Measurements from ENCODE around the gene ZYG11B. TPM values are rescaled to one million over a fixed set of nuclear protein-coding genes. Genes with fewer than 3 reads are reported as not detected.

The ZYG11B gene
- total and polyA plus RNA-seq, 9 of the 15 experiments (the other 6 are each of a cell fraction or from before 2014, with no cell fraction given) = 4.9 to 22.2 (median 12.2) TPM

DNA sequence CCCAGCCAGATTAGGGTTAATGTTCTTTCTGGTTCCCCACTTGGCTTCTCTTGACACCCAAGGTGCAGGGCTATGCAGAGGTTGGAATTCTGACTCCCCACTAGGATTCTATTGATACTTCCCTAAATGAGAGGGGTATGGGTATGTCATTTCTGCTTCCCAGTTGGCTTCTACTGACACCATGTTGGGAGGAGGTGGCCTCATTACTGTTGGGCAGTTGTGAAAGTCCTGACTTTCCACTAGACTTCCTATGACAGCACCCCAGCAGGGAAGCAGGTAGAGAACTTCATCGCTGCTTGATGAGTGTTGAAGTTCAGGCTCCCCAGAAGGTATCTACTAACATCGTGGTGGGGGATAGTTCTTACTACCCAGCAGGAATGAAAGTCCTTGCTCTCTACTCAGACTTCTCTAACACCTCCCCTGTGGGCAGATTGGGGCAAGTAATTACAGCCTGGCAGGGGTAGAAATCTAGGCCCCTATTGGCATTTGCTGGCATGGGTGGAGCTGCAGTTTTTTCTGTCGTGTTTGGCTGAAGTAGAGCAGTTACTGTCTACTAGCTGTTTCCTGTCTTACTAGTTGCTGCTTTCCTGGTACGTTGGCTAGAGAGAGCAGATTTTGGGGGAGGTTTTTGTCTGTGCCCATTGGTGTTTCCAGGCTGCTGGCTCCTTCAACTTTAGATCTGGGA lies 41.5 kb downstream of the ZYG11B start (continued):
- TF ChIP-seq, protein P1, sequence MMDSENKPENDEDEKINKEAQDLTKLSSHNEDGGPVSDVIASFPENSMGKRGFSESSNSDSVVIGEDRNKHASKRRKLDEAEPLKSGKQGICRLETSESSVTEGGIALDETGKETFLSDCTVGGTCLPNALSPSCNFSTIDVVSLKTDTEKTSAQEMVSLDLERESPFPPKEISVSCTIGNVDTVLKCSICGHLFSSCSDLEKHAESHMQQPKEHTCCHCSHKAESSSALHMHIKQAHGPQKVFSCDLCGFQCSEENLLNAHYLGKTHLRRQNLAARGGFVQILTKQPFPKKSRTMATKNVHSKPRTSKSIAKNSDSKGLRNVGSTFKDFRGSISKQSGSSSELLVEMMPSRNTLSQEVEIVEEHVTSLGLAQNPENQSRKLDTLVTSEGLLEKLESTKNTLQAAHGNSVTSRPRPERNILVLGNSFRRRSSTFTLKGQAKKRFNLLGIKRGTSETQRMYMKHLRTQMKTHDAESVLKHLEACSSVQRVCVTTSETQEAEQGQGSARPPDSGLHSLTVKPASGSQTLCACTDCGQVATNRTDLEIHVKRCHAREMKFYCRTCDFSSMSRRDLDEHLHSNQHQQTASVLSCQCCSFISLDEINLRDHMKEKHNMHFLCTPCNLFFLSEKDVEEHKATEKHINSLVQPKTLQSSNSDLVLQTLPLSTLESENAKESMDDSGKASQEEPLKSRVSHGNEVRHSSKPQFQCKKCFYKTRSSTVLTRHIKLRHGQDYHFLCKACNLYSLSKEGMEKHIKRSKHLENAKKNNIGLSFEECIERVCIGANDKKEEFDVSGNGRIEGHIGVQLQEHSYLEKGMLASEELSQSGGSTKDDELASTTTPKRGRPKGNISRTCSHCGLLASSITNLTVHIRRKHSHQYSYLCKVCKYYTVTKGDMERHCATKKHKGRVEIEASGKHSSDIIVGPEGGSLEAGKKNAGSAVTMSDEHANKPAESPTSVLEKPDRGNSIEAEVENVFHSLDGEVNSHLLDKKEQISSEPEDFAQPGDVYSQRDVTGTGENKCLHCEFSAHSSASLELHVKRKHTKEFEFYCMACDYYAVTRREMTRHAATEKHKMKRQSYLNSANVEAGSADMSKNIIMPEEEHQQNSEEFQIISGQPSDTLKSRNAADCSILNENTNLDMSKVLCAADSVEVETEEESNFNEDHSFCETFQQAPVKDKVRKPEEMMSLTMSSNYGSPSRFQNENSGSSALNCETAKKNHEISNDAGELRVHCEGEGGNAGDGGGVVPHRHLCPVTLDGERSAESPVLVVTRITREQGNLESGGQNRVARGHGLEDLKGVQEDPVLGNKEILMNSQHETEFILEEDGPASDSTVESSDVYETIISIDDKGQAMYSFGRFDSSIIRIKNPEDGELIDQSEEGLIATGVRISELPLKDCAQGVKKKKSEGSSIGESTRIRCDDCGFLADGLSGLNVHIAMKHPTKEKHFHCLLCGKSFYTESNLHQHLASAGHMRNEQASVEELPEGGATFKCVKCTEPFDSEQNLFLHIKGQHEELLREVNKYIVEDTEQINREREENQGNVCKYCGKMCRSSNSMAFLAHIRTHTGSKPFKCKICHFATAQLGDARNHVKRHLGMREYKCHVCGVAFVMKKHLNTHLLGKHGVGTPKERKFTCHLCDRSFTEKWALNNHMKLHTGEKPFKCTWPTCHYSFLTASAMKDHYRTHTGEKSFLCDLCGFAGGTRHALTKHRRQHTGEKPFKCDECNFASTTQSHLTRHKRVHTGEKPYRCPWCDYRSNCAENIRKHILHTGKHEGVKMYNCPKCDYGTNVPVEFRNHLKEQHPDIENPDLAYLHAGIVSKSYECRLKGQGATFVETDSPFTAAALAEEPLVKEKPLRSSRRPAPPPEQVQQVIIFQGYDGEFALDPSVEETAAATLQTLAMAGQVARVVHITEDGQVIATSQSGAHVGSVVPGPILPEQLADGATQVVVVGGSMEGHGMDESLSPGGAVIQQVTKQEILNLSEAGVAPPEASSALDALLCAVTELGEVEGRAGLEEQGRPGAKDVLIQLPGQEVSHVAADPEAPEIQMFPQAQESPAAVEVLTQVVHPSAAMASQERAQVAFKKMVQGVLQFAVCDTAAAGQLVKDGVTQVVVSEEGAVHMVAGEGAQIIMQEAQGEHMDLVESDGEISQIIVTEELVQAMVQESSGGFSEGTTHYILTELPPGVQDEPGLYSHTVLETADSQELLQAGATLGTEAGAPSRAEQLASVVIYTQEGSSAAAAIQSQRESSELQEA (IDR thresholded peaks at IDR 0.05; ENCODE audit: low read depth) = no peak
- TF ChIP-seq SIN3A (IDR thresholded peaks at IDR 0.05; ENCODE audit: borderline replicate concordance in 2 of 2, control insufficient read depth in 1 of 2, low read depth in 2 of 2, low read length in 2 of 2) = no peak

All from K562 (cell line).